NCI-H2227 (cell line): ENCODE data around the gene LPIN2.
A peak's percentile ranks its signal among the peaks of the same experiment; 100 is the strongest.
"Not testable (repeated sequence)": the region's sequence is repeated elsewhere in the genome, so short reads cannot be mapped to it uniquely, and the experiment has no call there.

Source experiments
- DNase-seq: peaks from one replicate; lab custom pipeline; 2025; ENCODE audit not compliant: unreplicated experiment; lab: John Stamatoyannopoulos, UW

The LPIN2 gene

DNA sequence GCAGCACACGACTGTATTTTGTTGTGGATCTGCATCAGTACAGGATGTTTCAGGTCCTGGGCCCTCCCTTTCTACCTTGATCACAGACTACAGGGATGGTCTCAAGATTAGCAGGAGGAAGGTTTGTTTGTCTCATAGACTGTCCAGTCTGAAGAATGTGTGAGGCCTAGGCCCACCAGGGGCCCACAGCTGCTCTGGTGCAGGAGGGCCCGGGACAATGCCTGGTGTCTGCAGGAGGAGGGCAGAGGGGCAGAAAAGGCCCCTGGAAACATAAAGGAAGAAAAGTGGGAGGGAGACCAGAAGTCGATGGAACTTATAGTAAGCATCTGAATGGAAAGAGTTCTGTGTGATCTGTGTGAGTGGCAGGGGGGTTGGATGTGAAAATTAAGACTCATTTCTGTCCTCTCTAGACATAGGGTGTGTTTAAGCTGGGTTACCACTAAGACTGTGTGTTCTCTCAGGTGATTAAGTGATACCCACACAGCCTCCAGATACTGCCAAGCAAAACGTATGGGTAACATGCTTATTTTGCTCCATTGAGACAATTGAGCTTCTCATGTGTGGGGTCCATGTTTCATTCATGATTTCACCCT, 33.4 kb upstream of the LPIN2 start:
- no peak for DNase-seq

DNA sequence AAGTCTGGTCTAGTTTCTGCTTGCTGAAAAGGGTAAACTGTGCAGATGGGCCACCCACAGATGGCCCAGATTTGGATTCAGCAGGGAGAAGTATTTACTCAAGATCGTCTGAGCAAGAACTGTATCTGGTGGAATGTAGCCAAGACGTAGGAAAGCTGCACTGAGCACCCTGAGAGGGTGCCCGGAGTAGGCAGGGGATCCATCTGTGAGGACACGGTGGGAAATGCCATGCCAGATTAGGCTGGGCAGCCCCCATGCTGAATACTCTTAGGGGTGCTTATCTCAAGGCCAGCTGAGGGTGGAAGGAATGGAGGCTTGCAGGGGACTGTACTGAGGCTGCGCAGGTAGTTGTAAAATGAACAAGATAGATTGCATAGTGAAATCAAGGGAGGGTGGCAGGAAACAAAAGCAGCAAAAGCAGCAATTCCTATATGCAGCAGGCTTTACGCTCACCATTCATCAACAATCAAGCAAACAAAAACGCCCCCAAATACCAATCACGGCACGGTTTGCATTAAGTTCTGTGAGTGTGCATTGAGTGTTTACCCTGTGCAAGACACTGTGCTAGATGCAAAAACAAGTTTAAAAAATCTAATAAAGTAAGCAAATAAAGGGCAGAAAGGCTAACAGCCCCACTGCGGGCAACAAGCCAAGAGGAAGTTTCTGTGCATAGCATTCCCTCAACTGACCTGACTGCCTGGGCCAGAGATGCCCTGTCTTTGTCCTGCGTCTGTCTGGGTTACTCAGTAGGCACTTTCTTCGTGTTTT, 32.2 kb upstream of the LPIN2 start:
- no peak for DNase-seq

DNA sequence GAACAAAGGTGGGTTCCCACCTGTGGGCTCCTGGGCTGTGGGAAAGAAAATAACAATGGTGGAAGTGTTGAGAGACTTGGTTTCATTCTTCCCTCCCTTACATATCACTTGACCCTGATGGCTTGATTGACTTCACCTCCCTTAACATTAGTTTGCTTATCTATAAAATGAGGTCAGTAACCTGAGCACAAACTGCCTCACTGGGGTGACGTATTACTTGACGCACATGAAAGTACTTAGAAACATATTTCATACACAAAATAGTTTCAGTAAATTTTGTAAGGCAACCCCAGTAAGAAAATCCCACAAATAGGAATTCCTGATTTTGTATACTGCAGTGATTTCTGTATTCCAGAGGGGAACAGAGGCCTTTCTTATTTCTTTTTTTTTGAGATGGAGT, 29.4 kb upstream of the LPIN2 start:
- DNase-seq, result no peak

DNA sequence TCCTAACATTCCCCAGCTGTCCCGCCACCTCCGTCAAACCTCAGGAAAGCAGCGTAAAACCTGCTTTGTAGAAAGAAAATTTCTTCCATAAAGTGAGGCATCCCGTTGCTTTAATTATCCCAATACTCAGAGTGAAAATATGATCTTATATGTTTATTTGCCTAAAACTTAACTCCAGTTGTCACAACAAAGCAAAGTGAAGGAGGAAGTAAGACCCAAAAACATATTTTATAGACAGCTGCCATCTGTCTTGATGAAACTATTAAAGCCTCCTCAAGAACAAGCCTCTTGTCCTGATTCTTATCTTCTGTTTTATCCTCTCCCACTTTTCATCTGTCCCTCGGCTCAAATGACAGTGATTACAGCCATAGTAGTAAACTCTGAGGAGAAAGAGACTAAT, 28.9 kb upstream of the LPIN2 start:
- DNase-seq, result no peak

DNA sequence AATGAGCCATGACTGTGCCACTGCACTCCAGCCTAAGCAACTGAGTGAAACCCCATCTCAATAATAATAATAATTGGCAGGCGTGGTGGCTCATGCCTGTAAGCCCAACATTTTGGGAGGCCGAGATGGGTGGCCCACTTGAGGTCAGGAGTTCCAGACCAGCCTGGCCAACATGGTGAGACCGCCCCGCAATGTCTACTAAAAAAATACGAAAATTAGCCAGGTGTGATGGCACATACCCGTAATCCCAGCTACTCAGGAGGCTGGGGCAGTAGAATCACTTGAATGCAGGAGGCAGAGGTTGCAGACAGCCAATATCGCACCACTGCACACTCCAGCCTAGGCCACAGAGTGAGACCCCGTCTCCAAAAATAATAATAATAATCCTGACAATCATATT, 27.9 kb upstream of the LPIN2 start:
- no peak for DNase-seq

DNA sequence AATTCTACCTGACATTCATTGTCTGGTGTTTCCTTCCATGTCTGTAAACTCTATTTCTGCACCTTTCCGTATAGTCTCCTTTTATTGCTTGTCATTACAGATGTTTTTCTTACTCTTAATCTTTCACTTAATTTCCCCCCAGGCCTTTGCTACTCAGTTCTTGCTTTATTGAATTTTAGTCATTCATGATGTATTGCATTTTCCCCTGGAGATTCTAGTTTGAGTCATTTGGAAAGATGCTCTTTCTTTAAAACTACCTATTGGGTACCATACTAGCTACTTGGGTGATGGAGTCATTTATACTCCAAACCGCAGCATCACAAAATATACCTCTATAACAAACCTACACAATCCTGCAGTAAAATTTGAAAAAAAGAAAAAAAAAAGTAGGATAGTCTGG, 27.2 kb upstream of the LPIN2 start:
- DNase-seq, result no peak

DNA sequence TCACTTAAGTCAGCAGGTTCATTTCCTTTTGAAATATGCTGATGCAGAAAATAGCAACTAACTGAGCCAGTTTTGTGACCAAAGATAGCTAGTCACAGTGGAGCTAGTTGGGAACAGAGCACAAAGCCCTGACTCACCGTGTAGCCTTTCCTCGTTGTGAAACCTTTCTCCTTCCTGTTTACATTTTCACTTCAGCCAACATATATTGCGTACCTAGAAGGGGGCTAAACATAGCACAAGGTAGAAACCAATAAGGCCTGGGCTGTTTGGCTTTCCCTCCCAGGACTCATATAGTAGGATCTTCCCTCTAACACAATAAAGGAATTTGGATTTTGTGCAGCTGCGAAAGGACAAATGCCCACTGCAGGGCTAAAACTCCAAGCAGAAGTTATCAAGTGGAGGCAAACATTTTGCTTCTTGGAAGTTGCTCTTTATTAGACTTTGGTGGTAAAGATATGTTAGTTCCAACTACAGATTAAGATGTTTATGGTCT, 24.5 kb upstream of the LPIN2 start:
- DNase-seq, result no peak

DNA sequence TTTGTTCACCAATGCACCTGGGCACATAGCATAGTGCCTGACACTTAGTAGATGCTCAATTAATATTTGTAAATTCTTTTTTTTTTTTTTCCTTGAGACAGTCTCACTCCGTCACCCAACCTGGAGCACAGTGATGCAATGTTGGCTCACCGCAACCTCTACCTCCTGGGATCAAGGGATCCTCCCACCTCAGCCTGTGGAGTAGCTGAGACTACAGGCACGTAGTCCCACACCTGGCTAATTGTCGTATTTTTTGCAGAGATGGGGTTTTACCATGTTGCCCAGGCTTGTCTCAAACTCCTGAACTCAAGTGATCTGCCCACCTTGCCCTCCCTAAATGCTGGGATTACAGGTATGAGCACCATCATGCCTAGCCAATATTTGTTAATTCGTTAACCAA, 23.2 kb upstream of the LPIN2 start:
- no peak for DNase-seq

DNA sequence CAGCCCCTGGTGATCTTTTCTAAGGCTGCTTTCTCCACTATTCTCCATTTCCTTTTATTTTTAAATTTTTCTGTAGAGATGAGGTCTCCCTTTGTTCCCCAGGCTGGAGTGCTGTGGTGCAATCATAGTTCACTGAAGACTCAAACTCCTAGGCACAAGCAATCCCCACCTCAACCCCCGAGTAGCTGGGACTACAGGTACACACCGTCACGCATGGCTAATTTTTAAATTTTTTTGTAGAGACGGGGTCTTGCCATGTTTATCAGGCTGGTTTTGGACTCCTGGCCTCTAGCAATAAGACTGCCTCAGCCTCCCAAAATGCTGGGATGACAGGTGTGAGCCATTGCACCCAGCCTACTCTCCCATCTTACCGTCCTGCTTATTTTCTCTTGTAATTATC, 22.7 kb upstream of the LPIN2 start:
- DNase-seq, result no peak

DNA sequence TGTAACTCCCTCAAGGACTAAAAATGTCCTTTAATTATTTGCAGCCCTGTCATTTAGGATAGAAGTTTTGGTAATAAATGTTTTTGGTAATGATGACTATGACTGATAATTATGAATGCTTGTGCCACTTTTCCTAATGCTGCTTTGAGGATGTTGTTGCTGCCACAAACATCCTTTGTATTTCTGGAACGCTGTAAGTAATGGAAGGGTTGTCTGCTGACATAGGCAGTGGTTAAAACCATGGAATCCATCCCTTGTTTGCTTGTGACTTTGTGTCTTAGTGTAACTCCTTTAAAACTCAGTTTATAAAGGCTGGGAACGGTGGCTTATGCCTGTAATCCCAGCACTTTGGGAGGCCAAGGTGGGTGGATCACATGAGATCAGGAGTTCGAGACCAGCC, 19.8 kb upstream of the LPIN2 start:
- no peak for DNase-seq

DNA sequence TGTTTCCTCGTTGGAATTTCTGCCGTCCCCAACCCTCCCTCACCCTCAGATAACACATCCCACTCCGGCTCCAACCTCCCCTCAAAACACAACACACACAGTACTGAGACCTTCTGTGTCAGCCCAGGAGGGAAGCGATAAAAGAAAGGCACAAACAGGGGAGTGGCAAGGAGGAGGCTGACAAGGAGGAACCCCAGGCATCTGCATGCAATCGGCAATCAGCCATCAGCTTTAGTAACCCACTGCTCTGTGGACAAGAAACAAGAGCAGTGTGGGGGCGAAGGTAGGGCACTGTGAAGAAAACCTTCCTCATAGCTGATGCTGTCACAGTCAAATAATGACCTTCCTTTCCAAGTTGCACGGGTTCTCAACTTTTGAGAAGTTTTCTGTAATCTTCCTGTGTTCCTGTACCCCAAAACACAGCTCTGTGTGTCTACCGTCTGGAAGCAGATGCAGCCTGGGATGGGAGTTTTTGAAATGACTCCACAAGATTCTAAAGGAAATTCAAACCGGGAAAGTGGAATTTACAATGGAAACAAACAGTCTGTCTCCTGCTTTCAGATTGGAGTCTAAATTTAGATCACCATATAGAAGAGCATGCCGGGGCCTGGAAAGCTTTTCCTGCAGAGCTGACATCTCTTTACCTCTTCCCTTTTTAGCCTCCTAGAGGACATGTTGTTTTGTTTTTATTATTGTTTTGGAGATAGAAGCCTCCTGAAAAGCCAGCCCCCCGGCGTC, 16.4 kb upstream of the LPIN2 start:
- no peak for DNase-seq

DNA sequence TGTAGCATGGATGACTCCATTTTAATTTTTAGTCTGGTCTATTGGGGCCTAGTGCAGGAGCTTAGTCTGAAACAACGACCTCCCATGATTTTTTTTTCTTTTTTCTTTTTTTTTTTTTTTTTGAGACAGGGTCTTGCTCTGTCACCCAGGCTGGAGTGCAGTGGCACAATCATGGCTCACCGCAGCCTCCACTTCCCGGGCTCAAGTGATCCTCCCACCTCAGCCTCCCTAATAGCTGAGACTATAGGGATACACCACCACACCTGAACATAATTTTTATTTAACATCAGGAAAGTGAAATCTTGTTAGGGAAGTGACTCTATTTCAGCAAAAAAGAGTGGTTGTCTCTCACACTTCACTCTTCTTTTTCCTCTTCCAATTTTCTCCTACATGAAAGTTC, 15.2 kb upstream of the LPIN2 start:
- not testable (repeated sequence) for DNase-seq

DNA sequence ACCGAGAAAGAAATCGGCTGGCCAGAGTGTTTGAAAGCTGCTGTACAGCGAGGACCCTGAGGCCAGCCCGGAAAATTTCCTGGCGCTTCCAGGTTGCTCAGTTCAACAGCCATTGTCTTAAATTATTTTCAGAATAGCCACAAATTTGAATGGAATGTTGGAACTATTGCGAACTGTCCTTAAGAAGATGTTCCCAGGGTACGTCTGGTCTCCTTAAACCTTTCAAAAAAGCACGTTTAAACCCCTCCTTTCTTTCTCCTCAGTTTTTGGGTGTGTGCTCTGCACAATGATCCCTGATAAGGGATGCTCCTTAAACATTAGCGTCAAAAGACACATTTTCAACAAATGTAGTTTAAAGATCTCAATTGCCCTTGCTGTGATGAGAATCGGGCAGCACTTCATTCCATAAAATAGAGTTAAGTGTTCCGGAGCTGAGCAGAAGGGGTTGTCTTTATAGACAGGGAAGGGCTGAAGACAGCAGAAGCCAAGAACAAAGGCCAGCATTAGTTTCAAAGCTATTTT, 14.5 kb upstream of the LPIN2 start:
- peak; percentile 55 for DNase-seq

DNA sequence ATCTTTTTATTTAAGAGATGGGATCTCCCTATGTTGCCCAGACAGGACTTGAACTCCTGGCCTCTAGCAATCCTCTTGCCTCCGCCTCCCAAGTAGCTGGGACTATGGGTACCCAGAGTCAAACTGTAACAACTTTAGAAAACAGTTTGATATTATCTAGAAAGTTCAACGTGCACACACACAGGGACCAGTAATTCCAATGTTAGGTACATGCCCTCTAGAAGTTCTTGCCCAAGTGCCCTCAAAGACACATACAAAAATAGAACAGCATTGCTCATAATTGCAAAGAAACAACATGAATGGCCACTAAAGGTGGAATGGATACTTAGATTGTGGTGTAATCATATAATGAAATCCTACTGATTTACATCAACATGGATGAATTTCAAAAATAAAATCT, 12.6 kb upstream of the LPIN2 start:
- no peak for DNase-seq

DNA sequence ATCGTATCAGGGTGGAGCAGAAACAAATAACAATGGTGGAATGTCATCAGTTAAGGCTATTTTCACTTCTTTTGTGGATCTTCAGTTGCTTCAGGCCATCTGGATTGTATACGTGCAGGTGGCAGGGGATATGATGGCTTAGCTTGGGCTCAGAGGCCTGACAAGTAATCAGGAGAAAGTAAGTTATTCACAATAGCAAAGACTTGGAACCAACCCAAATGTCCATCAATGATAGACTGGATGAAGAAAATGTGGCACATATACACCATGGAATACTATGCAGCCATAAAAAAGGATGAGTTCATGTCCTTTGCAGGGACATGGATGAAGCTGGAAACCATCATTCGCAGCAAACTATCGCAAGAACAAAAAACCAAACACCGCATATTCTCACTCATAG, 10.7 kb upstream of the LPIN2 start:
- DNase-seq, result not testable (repeated sequence)

DNA sequence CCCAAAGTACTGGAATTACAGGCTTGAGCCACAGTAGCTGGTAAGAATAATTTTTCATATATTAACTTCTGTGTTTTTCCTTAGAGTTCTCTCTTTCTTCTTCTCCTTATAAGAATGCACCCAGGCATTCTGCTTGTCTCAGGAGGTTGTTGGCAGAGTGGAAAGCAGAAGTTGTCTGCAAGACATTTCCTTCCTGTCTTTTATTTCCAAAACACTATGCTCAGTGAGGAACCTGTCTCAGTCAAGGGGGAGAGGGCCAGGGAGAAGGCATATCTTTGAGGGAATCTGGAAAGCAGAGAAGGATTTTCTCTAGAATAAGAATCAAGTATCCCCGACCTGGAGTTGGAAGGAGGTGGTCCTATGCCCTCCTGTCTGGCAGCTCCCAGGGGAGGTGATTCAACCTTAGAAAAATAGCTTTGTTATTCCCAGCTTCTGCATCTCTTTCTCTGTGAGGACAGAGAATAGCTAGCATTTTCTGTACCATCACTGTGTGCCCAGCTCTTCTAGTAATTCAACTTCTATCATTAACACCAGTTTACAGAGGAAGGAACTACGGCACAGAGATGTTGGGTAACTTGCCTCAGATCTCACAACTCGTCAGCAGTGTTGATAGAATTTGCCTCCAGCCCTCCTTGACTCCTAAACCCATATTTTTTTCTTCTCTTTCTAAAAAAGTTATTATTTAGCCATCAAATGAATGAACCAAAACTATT, 3.8 kb upstream of the LPIN2 start:
- DNase-seq, result no peak

DNA sequence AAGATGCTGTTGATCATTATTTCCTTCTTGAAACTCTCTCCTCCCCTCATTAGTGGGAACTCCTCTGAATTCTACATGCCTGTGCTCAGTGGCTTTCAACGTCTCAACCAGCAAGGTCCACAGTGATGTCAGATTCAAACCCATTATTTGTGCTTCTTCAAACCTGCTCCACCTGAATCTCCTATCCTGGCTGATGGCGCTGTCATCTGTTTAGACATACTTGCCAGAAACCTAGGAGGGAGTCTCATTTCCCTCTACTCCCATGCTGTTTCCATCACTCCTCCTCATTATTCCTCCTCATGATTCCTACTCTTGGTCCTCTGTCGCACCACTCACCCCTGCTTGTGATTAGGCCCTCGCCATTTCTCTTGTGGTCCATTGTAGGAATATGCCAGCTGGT, 2.9 kb upstream of the LPIN2 start:
- DNase-seq, result no peak

DNA sequence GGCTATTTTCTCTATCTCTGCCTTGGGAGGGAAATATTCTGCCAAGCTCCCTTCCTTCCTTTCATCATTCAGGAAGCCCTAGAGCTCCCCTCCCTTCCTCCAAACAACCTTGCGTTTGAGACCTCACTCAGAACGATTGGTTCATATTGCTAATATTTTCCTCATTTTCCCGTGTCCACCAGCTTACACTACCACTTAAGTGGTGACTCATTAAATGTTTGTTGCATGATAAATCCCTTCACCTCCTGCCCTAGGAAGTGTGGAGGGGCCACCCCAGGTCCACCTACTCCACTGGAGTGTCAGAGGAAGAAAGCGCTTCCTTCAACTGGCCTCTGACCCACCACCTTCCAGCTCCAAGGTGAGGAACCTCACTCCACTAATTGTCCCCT, 2.3 kb upstream of the LPIN2 start:
- no peak for DNase-seq

DNA sequence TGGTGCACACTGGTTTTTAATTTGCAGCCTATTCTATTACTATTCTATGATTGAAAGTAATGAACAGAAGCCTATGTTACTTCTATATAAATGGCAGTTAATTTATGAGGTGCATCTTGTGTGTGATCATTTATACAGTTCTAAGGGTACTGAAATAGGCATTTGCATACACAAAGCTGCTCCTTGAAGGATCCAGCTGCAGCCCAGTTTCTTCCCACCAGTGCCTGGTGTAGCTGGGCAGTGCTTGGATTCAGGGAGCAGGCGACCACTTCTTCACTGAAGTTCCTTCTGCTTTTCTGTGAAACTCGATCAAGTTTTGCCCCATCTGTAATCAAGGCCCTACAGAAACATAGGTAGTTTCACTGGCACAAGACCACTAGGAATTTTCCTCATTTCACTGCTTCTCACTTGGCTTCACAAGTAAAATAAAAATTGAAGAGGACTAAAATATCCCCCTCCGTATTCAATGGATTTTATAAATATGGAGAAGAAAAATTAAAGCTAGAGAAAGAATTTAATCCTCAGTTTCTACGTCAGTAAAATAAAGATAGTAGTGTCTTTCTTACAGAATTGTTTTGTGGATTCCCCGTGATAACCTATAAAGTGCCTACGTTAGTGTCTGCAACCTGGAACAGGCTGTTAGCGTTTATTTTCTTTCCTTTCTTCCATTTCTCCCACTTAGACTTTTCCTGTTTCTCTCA, 1.7 kb upstream of the LPIN2 start:
- DNase-seq, result no peak

DNA sequence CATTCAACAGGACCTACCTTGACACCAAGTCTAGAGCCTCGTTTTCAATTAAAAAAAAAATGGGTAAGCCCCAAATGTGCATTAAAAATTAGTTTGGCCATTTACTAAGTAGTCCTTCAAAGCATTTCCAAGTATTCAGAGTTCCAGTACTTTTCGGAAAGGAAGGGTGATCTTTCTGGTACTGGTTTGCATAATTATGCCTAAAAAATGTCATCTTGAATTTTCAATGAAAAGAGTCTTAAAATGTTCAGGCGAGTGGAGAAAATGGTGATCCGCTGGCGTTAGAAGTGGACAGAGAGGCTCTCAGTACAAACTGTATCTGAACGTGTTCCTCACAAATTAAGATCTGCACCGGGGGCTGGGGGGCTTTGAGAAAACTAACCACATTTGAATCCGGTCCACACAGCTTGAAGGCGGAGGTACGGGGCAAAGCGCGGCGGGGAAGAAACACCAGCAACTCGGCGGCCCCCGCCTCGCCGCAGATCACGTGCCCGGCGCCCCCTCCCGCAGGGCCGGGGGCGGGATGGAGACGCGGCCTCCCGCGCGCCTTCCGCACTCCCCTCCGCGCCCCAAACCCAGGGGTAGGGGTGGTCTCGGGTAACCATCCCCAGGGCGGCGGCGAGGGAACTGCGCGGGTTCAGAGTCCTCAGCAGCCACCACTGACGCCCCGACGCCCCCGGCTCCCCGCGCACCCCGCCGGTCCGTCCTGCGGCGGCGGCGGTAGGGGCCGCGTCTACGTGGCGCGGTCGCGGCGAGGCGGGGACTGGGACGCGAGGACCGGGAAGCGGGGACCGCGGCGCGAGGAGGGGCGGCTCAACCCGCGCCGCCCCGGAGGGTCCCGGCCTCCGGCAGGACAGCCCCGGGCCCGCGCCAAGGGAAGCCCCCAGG, 564 bp downstream of the LPIN2 start:
- DNase-seq, result peak; percentile 87
